ENCODE results near the gene SCNN1B. TPM values are rescaled to one million over a fixed set of nuclear protein-coding genes. Genes with fewer than 3 reads are reported as not detected.
"Not testable (repeated sequence)": the region's sequence is repeated elsewhere in the genome, so short reads cannot be mapped to it uniquely, and the experiment has no call there.

The SCNN1B gene
- total RNA-seq, 4 donors from 2014 or later, result 142 to 729 (median 556) TPM

DNA sequence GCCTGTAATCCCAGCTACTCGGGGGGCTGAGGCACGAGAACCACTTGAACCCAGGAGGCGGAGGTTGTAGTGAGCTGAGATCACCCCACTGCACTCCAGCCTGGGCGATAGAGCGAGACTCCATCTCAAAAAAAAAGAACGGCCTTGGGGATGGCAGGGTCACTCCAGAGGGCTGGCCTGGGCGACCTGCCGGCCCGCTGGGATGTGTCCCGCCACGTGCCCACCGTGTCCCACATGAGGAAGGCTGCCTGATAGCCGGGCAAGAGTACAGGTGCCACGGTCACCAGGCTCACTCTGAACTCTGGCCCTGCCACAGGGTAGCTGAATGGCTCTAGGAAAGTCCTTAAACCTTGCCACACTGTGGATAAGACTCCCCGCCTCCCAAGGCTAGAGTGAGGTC lies 83.3 kb downstream of the SCNN1B start:
- TF ChIP-seq, protein P1, sequence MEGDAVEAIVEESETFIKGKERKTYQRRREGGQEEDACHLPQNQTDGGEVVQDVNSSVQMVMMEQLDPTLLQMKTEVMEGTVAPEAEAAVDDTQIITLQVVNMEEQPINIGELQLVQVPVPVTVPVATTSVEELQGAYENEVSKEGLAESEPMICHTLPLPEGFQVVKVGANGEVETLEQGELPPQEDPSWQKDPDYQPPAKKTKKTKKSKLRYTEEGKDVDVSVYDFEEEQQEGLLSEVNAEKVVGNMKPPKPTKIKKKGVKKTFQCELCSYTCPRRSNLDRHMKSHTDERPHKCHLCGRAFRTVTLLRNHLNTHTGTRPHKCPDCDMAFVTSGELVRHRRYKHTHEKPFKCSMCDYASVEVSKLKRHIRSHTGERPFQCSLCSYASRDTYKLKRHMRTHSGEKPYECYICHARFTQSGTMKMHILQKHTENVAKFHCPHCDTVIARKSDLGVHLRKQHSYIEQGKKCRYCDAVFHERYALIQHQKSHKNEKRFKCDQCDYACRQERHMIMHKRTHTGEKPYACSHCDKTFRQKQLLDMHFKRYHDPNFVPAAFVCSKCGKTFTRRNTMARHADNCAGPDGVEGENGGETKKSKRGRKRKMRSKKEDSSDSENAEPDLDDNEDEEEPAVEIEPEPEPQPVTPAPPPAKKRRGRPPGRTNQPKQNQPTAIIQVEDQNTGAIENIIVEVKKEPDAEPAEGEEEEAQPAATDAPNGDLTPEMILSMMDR (IDR thresholded peaks at IDR 0.05), result no peak
- TF ChIP-seq POLR2AphosphoS5 (IDR thresholded peaks at IDR 0.05) (no peak), POLR2A (IDR thresholded peaks at IDR 0.05) (no peak), EP300 (IDR thresholded peaks at IDR 0.05; ENCODE audit: low read depth) (no peak)
- Histone ChIP-seq H3K4me3 (no peak overlapping the region), H3K4me1 (peaks cover 0 to 2% (median 0%) of the 10 kb centered on the region in 4 donors), H3K27ac (no peak overlapping the region), H3K27me3 (no peaks in the 10 kb centered on the region), H3K36me3 (peaks cover 0 to 5% (median 0%) of the 10 kb centered on the region in 4 donors), H3K9me3 (no peaks in the 10 kb centered on the region)
- DNase-seq, result no peak
- in situ Hi-C loops (cut with MboI; ENCODE audit: low pct_ligation_motif_present in 1 of 4, low pct_unique_long_range_greater_than_20kb in 1 of 4, low sequenced_read_pairs in 3 of 4), result no loop called here
- intact Hi-C loops (cut with DNase I; ENCODE audit: low total_unique reads), result no loop called here
- 93% methylated on average over 15 of the region's 15 CpGs; no CpG with 5 or more reads in 1 of the 2 donors for WGBS, 2 donors (ENCODE audit: low coverage in 1 of 2)

DNA sequence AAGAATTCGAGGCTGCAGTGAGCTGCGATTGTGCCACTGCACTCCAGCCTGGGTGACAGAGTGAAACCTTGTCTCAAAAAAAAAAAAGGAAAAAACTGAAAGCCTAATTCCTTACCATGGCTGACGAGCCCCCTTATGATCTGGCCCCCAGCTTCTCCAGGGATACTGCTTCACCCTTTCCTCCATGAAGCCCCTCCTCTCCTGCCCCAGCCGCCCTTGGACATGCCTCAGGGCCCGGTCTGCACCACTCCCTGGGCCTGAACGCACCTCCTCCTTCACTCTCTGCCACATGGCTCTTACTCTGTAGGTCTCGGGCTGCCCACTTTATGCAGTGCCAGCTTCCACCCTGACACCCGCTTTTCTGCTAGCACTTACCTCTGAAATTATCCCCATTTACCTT lies 85.6 kb downstream of the SCNN1B start:
- no peak overlapping the region for H3K4me3 ChIP-seq
- no peaks in the 10 kb centered on the region for H3K27me3 ChIP-seq
- no peaks in the 10 kb centered on the region for H3K9me3 ChIP-seq
- no peak overlapping the region for H3K27ac ChIP-seq
- intact Hi-C loops (cut with DNase I; ENCODE audit: low total_unique reads), result no loop called here
- TF ChIP-seq POLR2A (IDR thresholded peaks at IDR 0.05) (no peak), POLR2AphosphoS5 (IDR thresholded peaks at IDR 0.05) (no peak), EP300 (IDR thresholded peaks at IDR 0.05; ENCODE audit: low read depth) (no peak)
- TF ChIP-seq, protein P1 (IDR thresholded peaks at IDR 0.05), result no peak
- 93 to 96% methylated on average over 5 to 8 of the region's 8 CpGs for WGBS, 2 donors (ENCODE audit: low coverage in 1 of 2)
- DNase-seq, result no peak
- in situ Hi-C loops (cut with MboI; ENCODE audit: low pct_ligation_motif_present in 1 of 4, low pct_unique_long_range_greater_than_20kb in 1 of 4, low sequenced_read_pairs in 3 of 4), result no loop called here
- H3K4me1 ChIP-seq, result peaks cover 0 to 9% (median 0%) of the 10 kb centered on the region in 4 donors
- H3K36me3 ChIP-seq, result peaks cover 0 to 25% (median 6%) of the 10 kb centered on the region in 4 donors

DNA sequence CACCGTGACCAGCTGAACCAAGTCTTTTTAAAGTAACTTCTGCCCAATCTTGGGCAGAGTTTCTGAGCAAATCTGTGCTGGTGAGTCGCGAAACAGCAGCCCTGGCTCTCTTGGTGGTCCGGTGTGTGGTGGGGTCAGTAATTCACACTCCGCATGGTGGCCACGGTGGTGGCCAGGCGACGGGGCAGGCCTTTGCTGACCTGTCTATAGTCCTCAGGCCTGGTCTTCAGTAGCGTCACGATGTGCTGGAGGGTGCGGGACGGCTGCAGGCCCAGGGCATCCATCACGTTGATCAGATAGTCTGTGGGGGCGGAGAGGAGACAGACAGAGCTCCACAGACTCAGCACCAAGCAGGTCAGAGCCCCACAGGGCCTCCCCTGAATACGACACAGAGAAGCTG lies 86.7 kb downstream of the SCNN1B start:
- Histone ChIP-seq H3K4me3 (no peak overlapping the region), H3K27me3 (no peaks in the 10 kb centered on the region), H3K36me3 (peaks cover 0 to 25% (median 7%) of the 10 kb centered on the region in 4 donors), H3K27ac (no peak overlapping the region), H3K9me3 (no peaks in the 10 kb centered on the region), H3K4me1 (peaks cover 0 to 15% (median 4%) of the 10 kb centered on the region in 4 donors)
- in situ Hi-C loops (cut with MboI; ENCODE audit: low pct_ligation_motif_present in 1 of 4, low pct_unique_long_range_greater_than_20kb in 1 of 4, low sequenced_read_pairs in 3 of 4) (no loop called here), intact Hi-C loops (cut with DNase I; ENCODE audit: low total_unique reads) (no loop called here)
- no peak for DNase-seq
- TF ChIP-seq POLR2AphosphoS5 (IDR thresholded peaks at IDR 0.05) (no peak), EP300 (IDR thresholded peaks at IDR 0.05; ENCODE audit: low read depth) (no peak), POLR2A (IDR thresholded peaks at IDR 0.05) (no peak)
- TF ChIP-seq, protein P1 (IDR thresholded peaks at IDR 0.05), result no peak
- 88% methylated on average over 14 of the region's 15 CpGs; no CpG with 5 or more reads in 1 of the 2 donors for WGBS, 2 donors (ENCODE audit: low coverage in 1 of 2)

DNA sequence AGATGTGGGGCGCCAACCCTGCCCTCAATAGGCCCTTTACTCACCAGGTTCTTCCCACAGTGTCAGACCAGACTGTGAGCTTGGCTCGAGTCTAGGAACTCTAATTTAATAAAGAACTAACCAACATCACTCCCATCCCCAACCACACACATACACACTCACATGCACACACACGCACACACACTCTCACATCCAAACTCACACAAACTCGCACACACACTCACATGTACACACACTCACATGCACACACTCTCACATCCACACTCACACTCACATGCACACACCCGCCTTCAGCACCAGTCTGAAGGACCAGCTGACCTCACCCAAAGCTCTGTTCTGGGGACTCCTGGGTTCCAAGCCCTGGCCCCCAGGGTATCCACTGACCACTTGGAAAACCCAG lies 87.1 kb downstream of the SCNN1B start:
- H3K27ac ChIP-seq, result no peak overlapping the region
- TF ChIP-seq, protein P1 (IDR thresholded peaks at IDR 0.05), result no peak
- TF ChIP-seq POLR2AphosphoS5 (IDR thresholded peaks at IDR 0.05) (no peak), EP300 (IDR thresholded peaks at IDR 0.05; ENCODE audit: low read depth) (no peak), POLR2A (IDR thresholded peaks at IDR 0.05) (no peak)
- H3K4me1 ChIP-seq, result peaks cover 0 to 19% (median 6%) of the 10 kb centered on the region in 4 donors
- H3K36me3 ChIP-seq, result peaks cover 0 to 25% (median 7%) of the 10 kb centered on the region in 4 donors
- DNase-seq, result no peak
- no peaks in the 10 kb centered on the region for H3K9me3 ChIP-seq
- 95 to 100% methylated on average over 1 to 5 of the region's 5 CpGs for WGBS, 2 donors (ENCODE audit: low coverage in 1 of 2)
- H3K4me3 ChIP-seq, result no peak overlapping the region
- in situ Hi-C loops (cut with MboI; ENCODE audit: low pct_ligation_motif_present in 1 of 4, low pct_unique_long_range_greater_than_20kb in 1 of 4, low sequenced_read_pairs in 3 of 4) (no loop called here), intact Hi-C loops (cut with DNase I; ENCODE audit: low total_unique reads) (no loop called here)
- no peaks in the 10 kb centered on the region for H3K27me3 ChIP-seq

DNA sequence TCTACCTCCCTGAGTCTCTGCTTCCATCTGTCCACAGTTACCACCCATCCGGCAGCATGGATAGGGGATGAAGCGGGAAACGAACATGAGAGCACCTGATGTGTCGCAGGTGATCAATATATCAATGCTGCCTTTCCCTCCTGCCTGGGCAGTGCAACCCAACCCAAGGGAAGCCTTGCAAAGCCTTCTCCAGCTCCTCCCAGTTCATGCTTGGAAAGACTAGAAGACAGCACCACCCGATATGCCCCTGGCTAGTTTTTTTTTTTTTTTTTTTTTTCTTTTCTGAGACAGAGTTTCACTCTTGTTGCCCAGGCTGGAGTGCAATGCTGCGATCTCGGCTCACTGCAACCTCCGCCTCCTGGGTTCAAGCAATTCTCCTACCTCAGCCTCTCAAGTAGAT lies 87.8 kb downstream of the SCNN1B start:
- Histone ChIP-seq H3K36me3 (peaks cover 0 to 25% (median 7%) of the 10 kb centered on the region in 4 donors), H3K4me1 (peaks cover 0 to 20% (median 6%) of the 10 kb centered on the region in 4 donors)
- H3K27ac ChIP-seq; H3K27me3 ChIP-seq; in situ Hi-C loops (cut with MboI; ENCODE audit: low pct_ligation_motif_present in 1 of 4, low pct_unique_long_range_greater_than_20kb in 1 of 4, low sequenced_read_pairs in 3 of 4); DNase-seq; intact Hi-C loops (cut with DNase I; ENCODE audit: low total_unique reads); H3K4me3 ChIP-seq; H3K9me3 ChIP-seq: not testable (repeated sequence)
- 80 to 94% methylated on average over 1 to 8 of the region's 8 CpGs for WGBS, 2 donors (ENCODE audit: low coverage in 1 of 2)
